GM18870 (cell line): ENCODE measurements around the gene GRIN3B.

Source experiments
- ATAC-seq: cut with Tn5 transposase; IDR thresholded peaks from one replicate; pipeline ENCODE4 v1.9.1; 2021; ENCODE audit warnings: moderate library complexity; ENCODE audit not compliant: unreplicated experiment

GRIN3B gene

DNA sequence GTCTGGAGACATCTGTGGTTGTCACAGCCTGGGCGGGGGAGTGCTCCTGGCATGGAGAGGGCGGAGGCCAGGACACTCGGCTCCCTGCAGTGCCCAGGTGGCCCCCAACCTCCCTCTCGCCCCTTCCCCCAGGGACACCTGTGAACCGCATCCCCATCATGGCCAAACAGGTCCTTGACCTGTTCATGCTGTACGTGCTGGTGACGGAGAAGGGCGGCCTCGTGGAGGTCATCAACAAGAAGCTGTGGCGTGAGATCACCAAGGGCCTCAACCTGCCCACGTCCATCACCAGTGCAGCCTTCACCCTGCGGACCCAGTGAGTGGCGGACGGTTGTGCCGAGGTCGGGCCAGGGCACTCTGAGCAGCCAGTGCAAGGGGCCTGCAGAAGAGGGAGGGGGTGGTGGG is 36.1 kb upstream of the GRIN3B start:
- no peak for ATAC-seq

DNA sequence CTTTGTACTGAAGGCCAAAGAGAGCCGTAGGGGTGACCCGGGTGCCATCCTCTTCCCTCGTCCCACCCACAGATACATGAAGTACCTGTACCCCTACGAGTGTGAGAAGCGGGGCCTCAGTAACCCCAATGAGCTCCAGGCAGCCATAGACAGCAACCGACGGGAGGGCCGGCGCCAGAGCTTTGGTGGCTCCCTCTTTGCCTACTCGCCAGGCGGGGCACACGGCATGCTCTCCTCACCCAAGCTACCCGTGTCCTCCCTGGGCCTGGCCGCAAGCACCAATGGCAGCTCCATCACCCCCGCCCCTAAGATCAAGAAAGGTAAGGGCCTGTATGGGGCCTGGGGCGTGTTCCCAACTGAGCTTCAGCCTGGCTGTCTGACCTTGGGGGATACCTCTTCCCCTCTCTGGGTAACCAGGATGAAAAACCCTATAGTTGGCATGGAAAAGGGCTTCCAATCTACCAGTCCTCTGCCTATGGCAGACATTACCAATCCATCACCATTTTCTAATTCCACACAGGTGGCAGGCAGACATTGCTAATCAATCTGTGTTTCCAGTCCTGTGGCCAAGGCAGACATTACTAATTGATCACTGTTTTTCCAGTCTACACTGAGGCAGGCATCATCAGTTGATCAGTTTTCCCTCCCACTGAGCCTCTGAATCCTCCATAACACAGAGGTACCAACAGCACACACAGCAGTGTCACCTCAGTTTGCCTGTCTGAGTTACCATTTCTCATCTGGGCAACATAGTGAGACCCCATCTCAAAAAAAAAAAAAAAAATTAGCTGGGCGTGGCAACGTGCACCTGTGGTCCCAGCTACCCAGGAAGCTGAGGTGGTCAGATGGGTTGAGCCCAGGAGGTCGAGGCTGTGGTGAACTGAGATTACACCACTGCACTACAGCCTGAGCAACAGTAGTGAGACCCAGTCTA is 35.2 kb upstream of the GRIN3B start:
- ATAC-seq, result no peak

DNA sequence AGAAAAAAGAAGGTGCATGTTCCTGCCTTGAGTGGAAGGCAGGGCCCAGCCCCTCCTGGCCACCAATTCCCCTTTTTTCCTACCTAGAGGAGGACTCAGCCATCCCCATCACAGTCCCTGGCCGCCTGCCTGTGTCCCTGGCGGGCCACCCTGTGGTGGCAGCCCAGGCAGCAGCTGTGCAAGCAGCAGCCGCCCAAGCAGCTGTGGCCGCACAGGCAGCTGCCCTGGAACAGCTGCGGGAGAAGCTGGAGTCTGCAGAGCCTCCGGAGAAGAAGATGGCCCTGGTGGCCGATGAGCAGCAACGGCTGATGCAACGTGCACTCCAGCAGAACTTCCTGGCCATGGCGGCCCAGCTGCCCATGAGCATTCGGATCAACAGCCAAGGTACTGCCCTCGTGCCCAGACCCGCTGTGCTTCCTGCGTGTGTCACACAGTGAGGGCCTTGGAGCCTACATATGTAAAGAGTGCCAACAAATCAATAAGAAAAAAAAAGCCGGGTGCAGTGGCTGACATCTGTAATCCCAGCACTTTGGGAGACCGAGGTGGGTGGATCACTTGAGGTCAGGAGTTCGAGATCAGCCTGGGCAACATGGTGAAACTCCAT is 33.6 kb upstream of the GRIN3B start:
- ATAC-seq, result no peak

DNA sequence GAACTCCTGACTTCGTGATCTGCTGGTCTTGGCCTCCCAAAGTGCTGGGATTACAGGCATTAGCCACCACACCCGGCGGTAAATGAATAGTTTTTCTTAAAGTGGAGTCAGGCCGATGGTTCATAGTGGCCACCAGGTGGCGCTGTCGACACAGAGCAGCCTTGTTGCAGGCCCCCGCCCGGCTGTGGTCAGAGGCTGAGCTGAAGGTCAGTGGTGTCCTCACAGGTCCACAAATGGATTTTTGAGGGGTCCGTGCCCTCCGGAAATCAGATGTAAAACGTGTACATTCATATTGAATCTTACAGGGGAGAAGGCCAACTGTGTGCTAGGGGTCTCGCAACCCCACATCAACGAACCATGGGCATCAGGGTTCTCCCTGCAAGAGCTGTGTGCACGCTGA is 29.5 kb upstream of the GRIN3B start:
- ATAC-seq, result no peak

DNA sequence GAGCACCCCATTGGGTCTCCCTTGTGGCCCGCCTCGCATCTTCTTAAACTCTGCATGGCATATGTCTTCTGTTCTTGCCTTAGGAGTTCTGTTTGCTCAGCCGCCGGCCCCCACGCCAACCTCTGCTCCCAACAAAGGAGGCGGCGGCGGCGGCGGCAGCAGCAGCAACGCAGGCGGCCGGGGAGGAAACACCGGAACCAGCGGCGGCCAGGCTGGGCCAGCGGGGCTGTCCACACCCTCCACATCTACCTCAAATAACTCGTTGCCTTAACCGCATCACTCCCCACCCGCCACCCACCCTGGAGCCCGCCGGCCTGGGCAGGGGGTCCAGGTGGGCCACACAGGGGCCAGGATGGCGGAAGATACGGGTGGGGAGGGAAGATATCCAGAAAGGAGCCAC is 28.4 kb upstream of the GRIN3B start:
- ATAC-seq, result no peak

DNA sequence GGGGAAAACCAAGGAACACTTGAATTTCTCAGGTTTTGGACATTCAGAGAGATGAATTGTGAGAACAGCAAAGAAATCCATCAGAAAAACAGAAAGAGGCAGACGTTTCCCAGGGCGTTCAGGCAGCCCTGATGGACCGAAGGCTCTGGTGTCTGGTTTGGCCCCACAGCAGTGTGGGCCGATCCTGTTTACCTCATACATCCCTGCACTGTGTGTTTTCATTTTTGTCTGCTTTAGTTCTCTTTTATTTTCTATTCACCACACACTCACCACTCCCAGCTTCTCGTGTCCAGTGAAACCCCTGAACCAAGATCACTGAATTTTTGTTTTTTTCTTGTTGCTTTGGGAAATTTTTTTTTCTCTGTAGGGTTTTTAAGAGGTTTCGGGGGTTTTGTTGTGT is 27.9 kb upstream of the GRIN3B start:
- ATAC-seq, result no peak

DNA sequence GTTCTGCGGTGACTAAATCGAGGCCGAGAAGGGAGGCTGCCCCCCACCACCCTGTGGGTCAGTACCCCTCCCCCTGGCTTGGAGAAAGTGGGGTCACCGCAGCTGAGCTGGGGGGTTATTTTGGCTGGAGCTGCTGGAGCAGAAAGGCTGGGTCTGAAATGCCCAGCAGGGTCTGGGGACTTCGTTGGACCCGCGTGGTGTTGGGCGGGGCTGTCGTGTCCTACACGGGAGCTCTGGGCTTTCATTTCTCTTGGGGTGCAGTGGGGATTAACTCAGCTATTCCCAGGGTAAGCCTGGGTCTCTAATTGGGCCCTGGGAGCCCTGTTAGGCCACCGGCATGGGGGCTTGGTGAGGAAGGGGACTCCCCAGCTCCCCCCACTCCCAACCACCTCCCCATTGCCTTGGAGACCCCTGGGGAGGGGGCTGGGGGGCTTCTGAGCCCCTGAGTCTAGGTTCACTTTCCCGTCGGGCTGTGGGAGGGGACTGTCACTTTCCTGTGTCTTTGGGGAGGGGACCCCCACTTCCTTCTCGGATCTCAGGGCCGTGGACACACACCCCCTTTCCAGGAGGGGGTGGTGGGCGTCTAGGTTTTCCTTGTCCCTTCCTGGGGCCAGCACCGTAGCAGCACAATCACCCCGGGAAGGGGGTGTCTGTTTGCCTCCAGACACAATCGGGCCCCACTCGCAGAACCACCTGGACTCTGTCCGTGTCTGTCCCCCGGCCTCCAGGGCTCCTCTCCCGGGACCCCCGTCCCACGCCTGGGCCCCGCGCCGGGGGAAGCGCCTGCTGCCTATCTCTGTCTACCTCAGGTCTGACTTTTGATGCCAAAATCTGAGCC is 26.3 kb upstream of the GRIN3B start:
- no peak for ATAC-seq

DNA sequence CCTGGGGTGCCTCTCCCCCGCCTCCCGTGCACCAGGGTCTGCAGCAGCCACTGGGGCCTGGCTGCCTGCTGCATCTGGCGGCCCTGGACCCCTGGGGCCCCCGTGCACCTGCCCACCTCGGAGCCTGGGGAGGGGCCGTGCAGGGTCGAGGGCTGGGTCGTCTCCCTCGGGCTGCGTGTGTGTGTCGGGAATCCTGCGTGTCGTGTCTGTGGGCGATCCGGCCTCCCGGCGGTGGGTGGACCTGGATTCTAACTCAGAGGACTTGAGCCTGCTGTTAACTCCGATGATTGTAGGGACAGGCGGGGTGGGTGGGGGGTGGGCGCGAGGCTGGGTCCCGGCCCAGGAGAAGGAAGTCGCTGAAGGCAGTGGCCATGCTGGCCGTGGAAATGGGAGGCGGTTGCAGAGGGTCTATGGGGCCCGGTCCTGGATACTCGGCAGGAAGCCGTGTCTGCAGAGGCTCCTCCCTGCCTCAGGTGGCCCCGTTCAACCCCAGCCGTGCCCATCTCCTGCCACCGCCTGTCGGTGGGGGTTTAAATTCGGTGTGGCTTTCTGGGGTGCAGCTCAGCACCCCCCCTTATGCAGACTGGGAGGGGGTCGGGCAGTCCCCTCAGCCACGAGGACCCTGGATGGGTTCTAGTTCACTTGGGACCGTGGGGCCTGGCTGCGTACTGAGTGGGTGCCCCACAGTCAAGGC is 25.5 kb upstream of the GRIN3B start:
- ATAC-seq, result no peak

DNA sequence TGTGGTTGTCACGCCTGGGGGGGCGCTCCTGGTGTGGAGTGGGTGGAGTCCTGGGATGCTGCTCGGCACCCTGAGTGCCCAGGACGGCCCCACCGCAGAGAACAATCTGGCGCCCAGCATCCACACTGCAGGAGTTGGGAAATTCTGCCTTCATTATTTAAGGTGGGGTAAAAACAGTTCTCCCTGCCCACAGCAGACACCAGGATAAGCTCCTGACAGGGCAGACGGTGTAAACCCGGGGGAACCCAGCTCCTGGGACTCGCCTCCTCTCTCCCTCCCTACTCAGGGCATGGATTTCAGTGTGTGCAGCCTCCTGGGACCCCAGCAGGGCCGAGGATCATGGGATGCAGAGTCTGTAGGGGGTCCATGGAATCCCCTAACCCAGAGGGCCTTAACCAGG is 23.7 kb upstream of the GRIN3B start:
- ATAC-seq, result no peak

DNA sequence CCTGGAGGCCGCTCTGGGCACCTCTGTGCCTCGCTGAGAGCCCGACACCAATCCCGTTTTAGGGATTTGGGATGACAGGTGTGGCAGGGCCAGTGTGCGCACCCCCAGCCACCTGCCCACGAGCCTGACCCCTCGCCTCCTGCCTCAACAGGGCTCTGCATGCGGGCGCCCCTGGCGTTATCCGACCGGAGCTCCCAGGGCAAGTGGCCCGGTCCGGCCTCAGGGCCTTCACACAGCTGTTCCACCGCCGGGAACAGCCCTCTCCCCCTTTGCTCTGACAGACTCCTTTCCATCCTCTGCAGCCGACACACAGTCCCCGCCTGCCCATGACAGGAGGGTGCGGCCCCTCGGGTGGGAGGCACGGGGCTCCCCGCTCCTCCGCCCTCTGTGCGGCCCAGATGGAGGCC is 23.2 kb upstream of the GRIN3B start:
- no peak for ATAC-seq

DNA sequence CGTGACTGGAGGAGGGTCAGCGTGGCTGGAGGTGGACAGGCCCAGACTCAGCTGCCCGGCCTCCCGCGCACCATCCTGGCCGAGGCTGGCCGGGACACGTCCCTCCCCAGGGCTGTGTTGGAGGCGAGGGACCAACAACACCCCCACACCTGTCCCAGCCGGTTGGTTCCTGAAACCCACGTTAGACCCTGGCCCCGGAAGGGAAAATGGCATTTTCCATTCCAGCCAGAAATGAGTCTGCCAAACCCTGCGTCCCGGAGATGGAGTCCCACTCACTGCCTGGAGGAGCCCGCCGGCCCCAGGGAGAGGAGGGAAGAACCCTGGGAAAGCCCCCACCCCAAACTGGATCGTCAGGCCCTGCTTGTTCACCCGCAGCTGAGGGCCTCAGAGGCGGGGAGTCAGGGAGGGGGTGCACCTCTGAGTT is 20.9 kb upstream of the GRIN3B start:
- ATAC-seq, result no peak

DNA sequence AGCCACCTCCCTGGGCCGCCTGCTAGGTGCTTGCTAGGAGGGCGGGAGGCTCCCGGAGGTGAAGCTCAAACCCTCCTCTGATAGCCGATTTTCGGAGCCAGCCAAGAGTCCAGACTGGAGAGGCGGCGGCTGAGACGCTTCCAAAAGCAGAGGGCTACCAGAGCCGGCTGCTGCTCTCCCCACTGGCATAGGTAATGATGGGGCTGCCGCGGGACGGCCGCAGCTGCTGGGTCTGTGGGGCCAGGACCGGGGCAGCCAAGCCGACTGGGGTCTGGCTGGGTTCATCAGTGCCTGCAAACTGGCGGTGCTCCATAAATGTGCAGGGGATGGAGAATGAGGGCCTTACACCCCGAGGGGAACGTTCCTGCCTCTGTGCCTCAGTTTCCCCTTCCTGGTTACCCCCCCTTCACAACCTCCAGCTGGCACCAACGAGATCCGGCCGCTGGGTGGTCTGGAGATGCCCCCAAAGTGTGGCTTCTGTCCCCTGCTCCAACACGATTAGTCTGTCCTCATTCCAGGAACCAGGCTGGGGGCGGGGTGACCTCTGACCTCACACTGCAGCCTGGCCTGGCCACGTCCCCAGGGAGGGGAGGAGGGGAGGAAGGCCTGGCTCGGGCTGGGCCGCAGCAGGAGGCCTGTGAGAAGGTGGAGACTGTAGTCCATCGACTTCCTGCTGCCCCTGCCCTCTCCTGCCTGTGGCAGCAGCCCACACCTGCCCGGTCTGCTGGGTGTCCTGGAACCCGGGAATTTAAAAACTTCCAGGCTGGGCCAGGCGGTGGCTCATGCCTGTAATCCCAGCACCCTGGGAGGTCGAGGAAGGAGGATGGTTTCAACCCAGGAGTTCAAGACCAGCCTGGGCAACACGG is 19.9 kb upstream of the GRIN3B start:
- ATAC-seq, result no peak

DNA sequence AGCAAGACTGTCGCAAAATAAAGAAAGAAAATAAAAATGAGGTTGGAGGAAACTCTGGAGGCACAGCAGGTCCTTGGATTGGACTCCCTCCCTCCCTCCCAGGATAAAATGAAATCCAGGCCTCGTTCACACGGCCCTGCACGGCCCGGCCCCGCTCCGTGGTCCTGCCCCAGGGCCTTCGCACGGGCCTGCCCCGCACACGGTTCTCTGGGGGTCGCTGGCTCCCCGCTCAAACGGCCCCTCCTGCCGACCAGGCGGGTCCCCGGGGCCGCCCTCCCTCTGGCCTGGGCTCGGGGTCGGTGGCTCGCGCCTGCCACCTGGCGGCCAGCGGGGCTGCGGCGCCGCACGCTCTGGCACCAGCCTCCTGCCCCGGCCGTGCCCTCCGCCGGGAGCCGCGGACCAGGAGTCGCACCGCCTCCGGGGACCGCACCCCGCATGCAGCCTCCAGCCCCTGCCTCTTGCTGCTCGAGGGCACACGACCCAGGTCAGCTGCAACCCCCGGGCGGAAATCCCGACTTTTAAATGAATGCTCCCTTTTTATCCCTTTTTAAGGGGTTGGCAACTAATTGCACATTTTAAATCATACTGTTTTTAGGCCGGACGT is 17.6 kb upstream of the GRIN3B start:
- no peak for ATAC-seq

DNA sequence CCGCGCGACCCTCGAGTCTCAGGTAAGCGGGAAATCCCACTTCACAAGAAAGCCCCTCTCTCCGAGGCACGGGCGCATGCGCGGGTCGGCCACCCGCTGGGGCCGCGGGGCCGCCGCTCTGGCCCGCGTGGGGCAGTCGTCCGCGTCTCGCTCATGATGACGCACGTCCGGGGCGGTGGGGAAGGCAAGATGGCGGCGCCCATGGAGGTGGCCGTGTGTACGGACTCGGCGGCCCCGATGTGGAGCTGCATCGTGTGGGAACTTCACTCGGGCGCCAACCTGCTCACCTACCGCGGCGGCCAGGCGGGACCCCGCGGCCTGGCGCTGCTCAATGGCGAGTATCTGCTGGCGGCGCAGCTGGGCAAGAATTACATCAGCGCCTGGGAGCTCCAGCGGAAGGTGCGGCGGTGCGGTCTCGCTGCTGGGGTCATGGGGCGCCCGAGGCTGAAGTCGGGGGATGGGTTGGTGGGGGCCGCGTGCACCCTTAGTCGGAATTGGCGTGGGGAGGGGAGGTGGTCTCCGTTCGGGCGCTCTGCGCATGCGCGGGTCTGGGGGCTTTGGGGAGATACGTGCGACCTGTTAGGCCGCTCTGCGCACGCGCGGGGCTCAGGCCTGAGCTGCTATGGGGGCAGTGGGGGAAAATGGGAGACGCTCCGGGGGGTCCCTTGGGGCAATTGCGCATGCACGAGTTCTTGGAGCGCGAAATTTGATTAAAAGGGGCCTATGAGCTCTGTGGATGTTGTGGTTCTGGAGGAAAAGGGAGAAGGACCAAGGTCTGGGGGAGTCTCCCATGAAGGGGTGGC is 15.9 kb upstream of the GRIN3B start, which contains the start of gene WDR18:
TSS of gene WDR18 (plus strand) at position 181 of the 803 bp plus-strand sequence. CDS start at position 190, 9 bp downstream.
- no peak for ATAC-seq

DNA sequence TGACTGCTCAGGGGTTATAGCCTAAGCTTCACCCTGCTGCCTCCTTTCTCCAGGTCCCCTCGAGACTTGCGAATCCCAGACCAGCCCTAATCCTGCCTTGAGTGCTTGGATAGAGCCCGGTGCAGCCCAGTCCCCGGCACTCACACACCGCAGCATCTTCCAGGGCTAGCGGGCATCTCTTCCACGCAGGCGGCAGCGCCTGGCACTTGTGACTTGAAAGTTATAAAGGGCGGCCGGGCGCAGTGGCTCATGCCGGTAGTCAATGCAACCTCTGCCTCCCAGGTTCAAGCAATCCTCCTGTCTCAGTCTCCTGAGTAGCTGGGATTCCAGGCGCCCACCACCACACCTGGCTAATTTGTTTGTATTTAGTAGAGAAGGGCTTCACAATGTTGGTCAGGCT is 14.1 kb upstream of the GRIN3B start:
- ATAC-seq, result no peak

DNA sequence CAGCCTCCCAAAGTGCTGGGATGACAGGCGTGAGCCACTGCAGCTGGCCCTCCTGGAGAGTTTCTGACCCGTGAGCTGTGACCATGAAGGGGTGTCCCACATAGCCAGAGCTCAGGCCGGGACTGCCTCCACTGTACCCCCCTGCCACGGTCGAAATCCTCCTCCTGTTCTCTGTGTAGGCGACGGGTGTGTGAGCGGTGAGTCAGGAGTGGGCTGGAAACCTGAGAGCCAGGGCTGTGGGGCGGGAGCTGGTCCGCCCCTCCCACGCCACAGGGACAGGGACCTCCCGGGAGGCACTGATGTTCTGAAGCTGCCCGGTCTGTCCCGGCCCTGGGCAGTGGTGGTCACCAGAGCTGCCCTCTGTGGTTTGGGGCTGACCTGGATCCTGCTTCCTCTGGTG is 12.1 kb upstream of the GRIN3B start:
- ATAC-seq, result no peak

DNA sequence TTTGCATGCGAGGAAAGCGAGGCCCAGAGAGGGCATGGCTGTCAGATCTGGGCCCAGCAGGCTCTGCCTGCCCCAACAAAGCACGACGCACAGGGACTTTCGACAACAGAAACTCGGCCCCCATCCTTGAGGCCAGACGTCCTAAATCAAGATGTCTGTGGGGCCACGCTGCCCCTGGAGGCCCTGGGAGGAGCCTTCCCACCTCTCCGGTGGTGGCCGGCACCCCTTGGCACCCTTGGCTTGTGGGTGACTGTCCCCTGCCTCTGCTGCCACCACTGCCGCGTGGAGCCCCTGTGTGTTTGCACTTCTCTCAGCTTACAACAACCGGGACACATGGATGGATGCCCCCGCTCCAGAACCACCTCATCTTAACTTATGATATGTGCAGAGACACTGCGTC is 11.7 kb upstream of the GRIN3B start:
- no peak for ATAC-seq

DNA sequence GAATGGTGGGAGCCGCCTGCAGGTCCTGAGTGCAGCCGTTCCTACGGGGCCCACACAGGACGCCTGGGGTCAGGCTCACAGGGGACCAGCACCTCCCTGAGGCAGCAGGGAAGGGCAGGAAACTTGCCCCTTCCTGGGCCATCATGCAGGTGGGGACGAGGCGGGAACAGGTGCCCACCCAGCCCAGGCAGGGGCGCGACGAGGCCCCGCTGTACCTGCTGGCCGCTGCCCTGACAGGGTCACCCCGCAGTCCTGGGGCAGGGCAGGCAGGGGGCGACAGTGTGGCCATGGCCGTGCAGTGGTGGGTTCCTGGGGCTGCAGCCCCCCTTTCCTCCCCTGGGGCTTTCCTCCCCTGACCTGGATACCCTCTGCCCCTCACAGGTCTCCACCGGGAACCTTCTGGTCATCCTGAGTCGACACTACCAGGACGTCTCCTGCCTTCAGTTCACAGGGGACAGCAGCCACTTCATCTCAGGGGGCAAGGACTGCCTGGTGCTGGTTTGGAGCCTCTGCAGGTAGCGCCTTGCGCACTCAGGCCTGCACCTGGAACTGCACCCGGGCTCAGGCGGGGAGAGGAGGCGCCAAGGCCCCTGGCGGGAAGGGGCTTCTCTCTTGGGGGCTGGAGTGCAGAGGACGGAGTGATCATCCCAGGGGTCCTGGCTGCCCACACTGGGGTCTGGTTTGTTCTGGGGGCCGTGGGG is 10.7 kb upstream of the GRIN3B start:
- ATAC-seq, result no peak
